Measurements from ENCODE around the gene LAMC3.

LAMC3 gene

GRCh38 chr9:131129183-131129582 is 120.2 kb downstream of the LAMC3 start:
- TF ChIP-seq CTCF (conservative IDR thresholded peaks at IDR 0.05) = no peak
- H3K27ac ChIP-seq = no peak overlapping the region

DNA sequence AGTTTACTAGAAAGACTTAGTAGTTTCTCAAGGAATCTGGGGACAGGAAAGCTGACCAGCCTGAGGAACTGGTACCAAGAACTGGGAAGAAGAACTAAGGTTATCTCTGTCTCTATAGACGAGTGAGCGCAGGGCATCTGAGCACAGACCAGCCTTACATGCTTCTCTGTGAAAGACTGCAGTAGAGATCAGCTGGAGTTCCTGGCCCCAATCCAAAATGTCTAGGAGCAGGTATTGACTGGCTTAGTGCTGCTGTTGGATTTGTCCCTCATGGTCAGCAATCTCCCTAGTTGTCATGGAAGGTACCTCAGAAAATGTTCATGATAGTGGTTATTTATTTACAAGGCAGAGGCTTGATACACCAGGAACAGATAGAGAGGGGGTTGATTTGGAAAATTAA is 129.7 kb downstream of the LAMC3 start:
- no peak overlapping the region for H3K27ac ChIP-seq
- no peak for TF ChIP-seq CTCF (conservative IDR thresholded peaks at IDR 0.05)

DNA sequence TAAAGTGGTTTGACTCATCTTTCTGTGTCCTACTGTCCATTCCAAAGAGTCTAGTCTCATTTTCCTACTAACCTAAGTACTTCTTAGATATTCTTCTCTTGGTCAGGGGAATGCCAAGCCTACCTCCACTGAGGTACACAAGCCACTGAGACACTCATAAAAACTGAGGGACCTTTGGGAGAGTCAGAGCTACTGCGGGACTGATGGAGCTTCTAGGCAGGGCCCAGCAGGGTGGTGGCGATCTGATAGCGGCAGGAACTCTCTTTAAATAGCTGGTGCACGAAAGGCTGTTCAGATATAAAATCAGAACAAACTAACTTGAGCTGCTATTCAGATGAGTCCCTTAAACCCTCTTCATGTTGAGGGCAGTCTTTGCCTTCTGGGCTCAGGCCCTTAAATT is 131.1 kb downstream of the LAMC3 start:
- no peak for TF ChIP-seq CTCF (conservative IDR thresholded peaks at IDR 0.05)
- H3K27ac ChIP-seq = no peak overlapping the region

GRCh38 chr9:131140550-131140949 is 131.6 kb downstream of the LAMC3 start:
- TF ChIP-seq CTCF (conservative IDR thresholded peaks at IDR 0.05) = no peak
- H3K27ac ChIP-seq = no peak overlapping the region

DNA sequence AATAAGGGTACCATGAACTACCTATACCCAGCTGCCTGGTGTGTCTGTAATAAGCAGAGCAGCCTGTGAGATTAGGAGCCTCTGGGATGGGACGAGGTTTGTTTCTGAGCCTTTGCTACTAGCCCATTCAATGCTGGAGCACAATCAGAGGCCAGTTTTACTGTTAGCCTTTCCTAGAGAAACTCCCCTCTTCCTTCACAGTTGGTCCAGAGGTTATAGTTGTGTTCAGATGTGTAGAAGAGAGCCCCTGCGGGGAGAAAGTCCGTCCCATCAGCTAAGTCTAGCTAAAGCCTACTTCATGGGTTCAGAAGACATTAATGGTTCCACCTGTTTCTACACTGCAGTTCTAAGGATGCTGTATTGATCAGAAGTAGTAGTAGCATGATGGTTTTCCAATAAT is 133.2 kb downstream of the LAMC3 start:
- H3K27ac ChIP-seq = no peak overlapping the region

More for the DNA sequence above, 133.2 kb downstream of the LAMC3 start:
- no peak for TF ChIP-seq CTCF (conservative IDR thresholded peaks at IDR 0.05)
